ENCODE data around the gene NOTUM.

The NOTUM gene

GRCh38 chr17:81908793-81909192 lies 52.2 kb downstream of the NOTUM start:
- no peak for DNase-seq

- DNase-seq: no peak
Observed at GRCh38 chr17:81907219-81908145, 53.5 kb downstream of the NOTUM start.

GRCh38 chr17:81906476-81907218 lies 54.3 kb downstream of the NOTUM start:
- DNase-seq: no peak

- no peak for DNase-seq
Observed at GRCh38 chr17:81905993-81906392, 55.0 kb downstream of the NOTUM start.

- DNase-seq: no peak
Observed at GRCh38 chr17:81905424-81905875, 55.5 kb downstream of the NOTUM start.

- no peak for DNase-seq
Observed at GRCh38 chr17:81904600-81905423, 56.2 kb downstream of the NOTUM start.

GRCh38 chr17:81903896-81904599 lies 56.9 kb downstream of the NOTUM start:
- no peak for DNase-seq

- no peak for DNase-seq
Observed at GRCh38 chr17:81903415-81903831, 57.6 kb downstream of the NOTUM start.

- no peak for DNase-seq
Observed at GRCh38 chr17:81902653-81903414, 58.2 kb downstream of the NOTUM start.
